Suppressor macrophage (primary cell): ENCODE results near the gene NCS1.
A peak's percentile ranks its signal among the peaks of the same experiment; 100 is the strongest.
"Not testable (repeated sequence)": the region's sequence is repeated elsewhere in the genome, so short reads cannot be mapped to it uniquely, and the experiment has no call there.

Experiments
- DNase-seq, 4 experiments: peaks; one replicate each; pipeline ENCODE4 v3.0.0-alpha.2; 2020 to 2022

Gene NCS1

GRCh38 chr9:130265431-130266235 is 93.4 kb downstream of the NCS1 start, which contains the start of gene HMCN2:
HMCN2 (plus strand) TSS chr9:130265760; CDS start chr9:130265879, 119 bp downstream.
- DNase-seq = peak in 1 of 4 experiments; percentile 12

GRCh38 chr9:130266236-130267098 is 94.3 kb downstream of the NCS1 start:
- DNase-seq = no peak

GRCh38 chr9:130267930-130268329 is 95.7 kb downstream of the NCS1 start:
- no peak for DNase-seq

DNA sequence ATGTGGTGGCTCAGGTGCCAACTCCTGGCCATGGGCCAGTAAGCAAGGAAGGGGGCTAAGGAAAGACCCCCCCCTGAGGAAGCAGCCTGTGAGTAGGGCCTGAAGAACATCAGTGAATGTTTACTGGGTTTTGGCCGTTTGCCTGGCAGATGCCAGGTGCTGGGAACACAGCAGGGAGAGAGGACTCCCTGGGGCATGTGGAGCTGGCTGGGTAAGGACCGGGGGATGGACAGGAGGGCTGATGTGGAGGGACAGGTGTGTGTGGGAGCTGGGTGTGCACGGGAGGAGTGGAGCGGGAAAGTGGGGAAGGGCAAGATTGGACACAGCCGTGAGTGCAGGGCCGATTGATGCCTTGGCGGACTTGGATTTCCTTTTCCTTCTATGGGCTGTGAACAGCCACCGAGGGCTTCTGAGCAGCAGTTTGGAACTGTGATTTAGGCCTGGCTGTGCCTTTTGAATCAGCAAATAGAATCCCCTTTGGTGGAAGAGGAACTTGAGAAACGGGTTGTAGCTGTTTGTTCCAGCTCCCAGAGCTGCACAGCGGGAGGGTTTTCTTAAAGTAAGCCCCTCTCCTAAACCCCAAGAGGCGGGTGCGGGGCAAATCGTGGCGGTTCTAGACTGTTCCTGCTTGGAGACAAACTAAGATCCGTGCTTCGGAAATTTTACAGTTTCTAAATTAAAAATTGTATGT is 96.5 kb downstream of the NCS1 start:
- DNase-seq = peak; percentile 62 to 78 (median 70)

DNA sequence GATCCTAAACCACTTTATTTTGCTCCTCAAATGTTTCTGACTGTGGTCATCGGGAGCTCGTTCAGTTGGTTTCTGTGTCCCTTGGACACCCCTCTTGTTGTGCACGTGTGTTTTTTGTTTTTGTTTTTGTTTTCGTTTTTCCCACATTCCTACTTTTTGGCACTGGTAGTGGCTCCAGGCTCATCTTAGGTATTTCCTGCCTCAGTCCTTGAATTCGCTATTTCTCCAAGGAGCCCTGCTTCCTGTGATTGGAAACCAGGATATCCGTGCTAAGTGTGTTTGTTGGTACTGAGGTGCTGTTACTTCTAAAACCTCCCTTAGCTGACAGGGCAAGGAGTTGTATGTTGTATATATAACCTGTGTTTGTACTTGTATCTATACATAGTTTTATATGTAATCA is 99.3 kb downstream of the NCS1 start:
- no peak for DNase-seq

DNA sequence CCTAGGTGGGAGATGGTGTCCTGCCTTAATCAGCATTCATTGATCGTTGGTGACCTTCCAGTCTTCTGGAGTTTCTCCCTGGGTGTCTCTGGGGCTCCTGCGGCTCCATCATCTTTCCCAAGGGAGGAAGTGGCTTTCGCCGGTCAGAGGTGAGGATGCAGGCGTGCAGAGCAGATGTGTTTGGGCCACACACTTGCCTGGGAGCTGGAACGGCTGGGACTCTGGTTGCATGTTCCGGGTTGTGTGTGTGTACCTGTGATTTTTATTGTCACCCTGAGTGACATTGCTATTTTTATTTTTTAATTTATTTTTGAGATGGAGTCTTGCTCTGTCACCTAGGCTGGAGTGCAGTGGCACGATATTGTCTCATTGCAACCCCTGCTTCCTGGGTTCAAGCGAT is 103.0 kb downstream of the NCS1 start:
- no peak for DNase-seq

GRCh38 chr9:130276121-130276520 is 103.9 kb downstream of the NCS1 start:
- DNase-seq = no peak

GRCh38 chr9:130276955-130277354 is 104.8 kb downstream of the NCS1 start:
- DNase-seq = no peak

- DNase-seq = not testable (repeated sequence)
Measured at GRCh38 chr9:130277525-130277924, 105.3 kb downstream of the NCS1 start.

- DNase-seq = no peak
Measured at GRCh38 chr9:130283539-130284248, 111.5 kb downstream of the NCS1 start.

DNA sequence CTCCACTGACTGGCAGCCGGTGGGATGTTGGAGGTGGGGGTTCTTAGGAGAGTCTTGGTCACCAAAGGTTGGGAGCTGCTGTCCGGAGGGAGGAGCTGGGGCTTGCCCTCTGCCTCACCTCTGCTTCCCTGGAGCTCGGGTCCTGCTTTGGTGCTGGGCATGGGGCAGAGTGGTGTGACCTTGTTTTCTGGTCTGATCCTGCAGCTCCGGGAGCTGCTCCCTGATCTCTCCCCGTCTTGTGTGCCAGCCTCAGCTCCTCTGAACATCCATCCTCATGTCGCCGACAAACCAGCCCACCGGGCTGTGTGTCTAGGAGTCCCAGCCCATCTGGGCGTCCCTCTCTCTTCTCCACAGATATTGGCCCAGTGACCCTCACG is 112.0 kb downstream of the NCS1 start:
- DNase-seq = no peak

DNA sequence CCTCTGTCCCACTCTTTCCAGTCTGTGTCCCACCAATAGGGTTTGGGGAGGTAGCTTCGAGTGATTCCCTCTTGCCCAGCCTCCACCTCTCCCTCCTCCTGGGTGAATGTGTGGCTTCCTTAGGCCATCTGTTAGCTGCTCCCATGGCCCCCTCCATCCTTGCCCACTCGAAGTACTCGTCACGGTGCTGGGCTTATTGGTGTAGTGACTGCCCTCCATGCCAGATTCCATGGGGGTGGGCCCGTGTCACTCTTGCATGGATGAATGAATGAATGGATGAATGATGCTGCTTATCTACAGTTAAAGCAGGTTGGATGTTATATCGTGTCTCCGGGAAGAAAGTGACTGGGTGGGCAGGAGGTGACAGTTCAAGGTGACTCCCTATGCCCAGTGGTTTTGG is 112.5 kb downstream of the NCS1 start:
- no peak for DNase-seq

DNA sequence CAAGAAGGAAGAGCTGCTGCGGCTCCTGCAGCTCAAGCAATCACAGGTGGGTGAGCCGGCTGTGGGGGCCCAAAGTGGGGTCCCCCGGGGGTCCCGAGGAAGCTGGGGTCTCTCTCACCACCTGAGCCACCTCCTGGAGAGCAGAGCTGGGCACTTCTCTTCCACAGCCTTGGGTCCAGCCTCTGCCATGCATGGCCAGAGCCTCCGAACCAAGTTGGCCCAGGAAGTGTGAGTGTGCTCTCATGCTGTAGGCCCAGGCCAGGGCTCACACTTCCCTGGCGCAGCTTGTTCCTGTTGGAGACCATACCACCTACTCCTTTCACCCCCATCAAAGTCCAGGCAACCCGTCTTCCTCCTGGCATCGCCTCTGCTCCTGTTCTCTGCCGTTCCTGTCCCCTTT is 113.1 kb downstream of the NCS1 start:
- DNase-seq = no peak

DNA sequence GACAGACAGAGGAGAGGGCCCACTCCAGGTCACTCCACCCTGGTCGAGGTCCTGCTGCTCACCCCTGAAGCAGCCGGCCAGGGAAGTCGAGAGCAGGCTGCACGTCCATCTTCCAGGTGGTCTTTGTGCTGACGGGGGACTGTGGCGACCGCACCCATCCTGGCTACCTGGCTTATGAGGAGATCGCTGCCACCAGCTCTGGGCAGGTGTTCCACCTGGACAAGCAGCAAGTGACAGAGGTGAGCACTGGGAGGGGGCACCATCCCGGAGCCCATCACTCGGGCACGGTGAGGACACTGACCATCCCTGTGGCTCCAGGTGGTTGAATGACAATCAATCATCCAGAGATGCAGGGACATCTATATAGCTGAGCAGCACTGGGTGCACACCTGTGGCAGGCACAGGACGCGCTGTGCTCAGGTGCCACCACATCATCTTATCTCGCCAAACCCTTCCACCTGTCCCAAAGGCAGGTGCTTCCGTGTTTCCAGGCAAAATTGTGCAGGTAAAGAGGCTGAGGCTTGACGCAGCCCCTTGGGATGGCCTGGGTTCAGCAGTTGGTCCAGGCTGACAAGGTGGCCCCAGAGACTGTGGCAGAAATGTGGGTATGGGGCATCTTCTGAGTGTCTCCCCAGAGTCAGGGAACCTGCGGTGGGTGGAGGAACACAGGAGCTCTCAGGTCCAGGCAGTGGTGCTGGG is 114.0 kb downstream of the NCS1 start:
- no peak for DNase-seq
